Stimulated activated CD4-positive, alpha-beta T cell treated with anti-CD3 and anti-CD28 coated beads, Interleukin-2, amount 100 ng/mL, for 24 hours (primary cell): ENCODE data around the gene ADAMTS9.

Source experiments
- DNase-seq, 2 donors: peaks; one replicate each; pipeline ENCODE4 v3.0.0-alpha.2; 2020

The ADAMTS9 gene

GRCh38 chr3:64470436-64470835 is 217.4 kb downstream of the ADAMTS9 start:
- DNase-seq = no peak

GRCh38 chr3:64467255-64467944 is 220.4 kb downstream of the ADAMTS9 start:
- no peak for DNase-seq
